A375 (cell line): ENCODE measurements around the gene AGBL3. TPM values are rescaled to one million over a fixed set of nuclear protein-coding genes. Genes with fewer than 3 reads are reported as not detected.

ENCODE experiments used
- total RNA-seq: library from RNA; depleted of rRNA; stranded (reverse); fragments of >200 nt; shearing (Covaris generic); gene quantifications from 2 replicates; pipeline ENCODE4 v1.2.3, GENCODE V29; 2014; rRNA removed

AGBL3 gene
- total RNA-seq = 0.21 and 0.41 TPM in 2 replicates

DNA sequence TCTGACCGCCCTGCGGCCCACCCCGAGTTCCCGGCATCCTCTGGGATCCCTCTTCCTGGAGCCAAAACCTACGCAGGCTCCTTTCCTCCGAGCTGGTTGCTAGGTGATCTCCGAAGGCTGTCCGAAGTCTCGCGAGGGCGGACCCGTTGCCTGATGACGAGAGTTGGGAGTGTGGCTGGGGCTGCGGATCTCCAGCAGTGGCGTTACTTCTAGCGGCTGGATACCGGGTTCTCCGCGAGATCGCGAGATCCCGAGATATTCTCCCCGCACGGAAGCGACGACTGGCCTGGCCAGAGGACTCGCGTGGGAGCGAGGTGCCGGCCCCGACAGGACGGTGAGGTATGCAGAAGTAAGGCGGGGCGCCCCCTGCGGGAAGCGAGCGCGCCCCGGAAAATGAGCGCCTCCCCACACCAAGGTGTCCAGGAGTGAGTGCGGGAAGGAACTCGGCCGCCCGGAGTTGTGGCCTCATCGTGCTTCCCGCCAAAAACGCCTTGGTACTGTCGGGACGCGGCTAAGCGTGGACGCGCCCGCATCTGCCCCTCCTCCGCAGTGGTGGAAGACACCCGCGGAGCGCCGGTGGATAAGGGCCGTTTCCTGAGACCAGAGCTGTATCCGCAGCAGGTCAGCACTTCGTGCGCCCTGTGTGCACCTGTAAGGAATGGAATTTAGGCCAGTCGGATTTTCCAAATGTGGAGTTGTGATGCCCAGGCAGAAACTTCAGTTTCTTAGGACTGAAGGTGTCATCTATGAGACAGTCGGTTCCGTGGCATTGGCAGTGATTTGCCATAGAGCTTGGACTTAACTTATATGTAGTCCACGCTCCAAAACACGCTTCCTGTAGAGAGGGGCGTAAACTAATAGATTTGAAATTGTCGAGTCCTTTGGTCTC, at the start of gene AGBL3:
AGBL3 (plus strand) TSS at position 146 of the 889 bp plus-strand sequence. CDS start 1,426 bp downstream, outside the sequence.

DNA sequence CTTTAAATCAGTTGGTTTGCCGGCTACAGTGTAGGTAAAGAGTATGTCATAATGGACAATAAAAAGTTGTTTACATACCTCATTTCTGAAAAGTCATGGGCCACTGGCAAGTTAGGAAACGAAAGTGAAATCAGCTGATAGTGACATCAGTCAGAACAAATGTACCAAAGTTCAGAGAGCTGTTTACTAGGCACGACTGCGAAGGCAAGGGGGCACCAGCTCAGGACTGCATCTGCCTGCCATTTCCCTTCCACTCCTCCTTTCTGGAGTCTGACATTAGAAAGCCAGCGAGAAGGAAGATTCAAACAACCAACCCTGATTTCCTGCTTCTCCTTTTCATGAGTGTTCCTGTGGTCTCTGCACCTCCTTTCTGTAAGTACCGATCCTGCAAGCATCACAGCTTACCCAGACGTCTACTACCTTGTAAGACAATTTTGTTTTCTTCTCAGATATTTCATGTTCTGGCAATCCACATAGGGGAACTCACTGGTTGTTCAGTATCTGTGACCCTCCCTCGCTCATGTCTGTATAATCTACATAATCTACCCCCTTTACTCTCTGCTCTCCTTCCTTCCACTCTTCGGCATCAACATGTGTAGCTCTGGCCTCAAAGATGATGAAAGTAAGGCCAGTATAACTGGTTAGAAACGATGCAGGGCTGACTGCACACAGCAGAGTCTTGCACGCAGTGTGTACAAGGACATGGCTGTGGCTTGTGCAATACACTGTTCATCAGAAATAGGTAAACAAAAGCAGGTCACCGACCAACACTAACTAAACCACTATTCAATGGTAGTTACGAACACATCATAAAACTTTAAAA, 161.8 kb downstream of the AGBL3 start, which contains the start of gene TMEM140:
TMEM140 (plus strand) TSS at position 174 of the 823 bp plus-strand sequence. CDS start 16,370 bp downstream, outside the sequence.

DNA sequence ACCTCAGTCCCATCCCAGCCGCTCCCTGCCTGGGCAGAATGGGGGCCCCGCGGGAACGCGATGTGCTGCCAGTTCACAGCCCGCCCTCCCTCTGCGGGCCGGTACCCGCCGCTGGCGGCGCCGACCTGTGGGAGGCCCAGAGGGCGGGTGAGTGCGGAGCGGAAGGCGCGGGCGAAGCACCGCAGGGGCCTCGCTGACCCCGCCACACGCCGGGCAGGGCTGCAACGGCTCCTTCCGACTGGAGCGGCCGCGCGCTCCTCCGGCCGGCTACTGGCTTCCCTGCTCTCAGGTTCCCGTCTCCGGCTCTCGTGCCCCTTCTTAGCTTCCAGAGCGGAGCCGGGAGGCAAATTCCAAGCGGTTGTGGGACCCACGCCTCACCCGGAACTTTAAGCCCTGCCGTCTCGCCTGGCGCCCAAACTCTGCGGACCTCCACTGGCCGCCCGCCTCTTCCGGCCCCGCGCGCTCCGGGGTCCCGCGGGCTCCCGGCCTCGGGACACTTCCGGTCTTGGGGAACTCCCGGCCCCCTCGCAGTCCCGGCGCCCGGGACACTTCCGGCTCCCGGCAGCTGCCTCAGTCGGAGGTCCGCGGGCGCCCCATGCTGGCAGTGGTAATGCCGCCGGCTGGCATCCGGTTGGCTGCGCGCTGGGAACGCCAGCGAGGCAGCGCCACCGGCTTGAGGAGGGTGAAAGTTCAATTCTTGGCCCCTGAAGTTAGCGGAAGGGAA, 184.1 kb downstream of the AGBL3 start, which contains the start of gene CYREN:
CYREN (minus strand) TSS at position 434 of the 724 bp plus-strand sequence. CDS start 1,785 bp downstream, outside the sequence.

Other genes starting within 250 kb of the AGBL3 start
- gene CALD1, start 206.9 kb upstream of the AGBL3 start, total RNA-seq = 52.8 and 54.4 TPM in 2 replicates
- 1.8 and 2.9 TPM in 2 replicates for gene TMEM140, start 161.6 kb downstream of the AGBL3 start, total RNA-seq
- 72.5 and 82.8 TPM in 2 replicates for gene CYREN, start 184.2 kb downstream of the AGBL3 start, total RNA-seq
- gene WDR91, start 225.0 kb downstream of the AGBL3 start, total RNA-seq = 9.7 and 10.4 TPM in 2 replicates
- gene STRA8, start 247.3 kb downstream of the AGBL3 start, total RNA-seq = not detected in 2 replicates